WTC11 (cell line): ENCODE data around the gene ZNF625. TPM values are rescaled to one million over a fixed set of nuclear protein-coding genes. Genes with fewer than 3 reads are reported as not detected.

Source experiments
- ATAC-seq: fragments of 200-7000 bp; cut with Tn5 transposase; 2 replicates; pipeline ENCODE4 v1.10.0; 2021; ENCODE audit warnings: mild to moderate bottlenecking, moderate library complexity
- CTCF ChIA-PET: fragments of 300-600 bp; sonication (Branson Sonifier 250); formaldehyde crosslinking; loops from one replicate; lab custom pipeline; 2021; ENCODE audit warnings: antibody characterized with exemption; lab: Charles Lee
- POLR2A ChIA-PET: fragments of 350-600 bp; sonication (Branson Sonifier 250); formaldehyde crosslinking; loops from one replicate; lab custom pipeline; 2021; ENCODE audit warnings: antibody characterized with exemption; lab: Charles Lee
- DNase-seq: peaks from one replicate; pipeline ENCODE4 v3.0.0; 2021; ENCODE audit warnings: low spot score
- H3K27ac Mint-ChIP-seq: 2 replicates; pipeline ENCODE4 v1.8.0; 2021; ENCODE audit warnings: mixed read lengths
- H3K27me3 Mint-ChIP-seq: 2 replicates; pipeline ENCODE4 v1.8.0; 2021; ENCODE audit warnings: low read depth, mild to moderate bottlenecking, moderate library complexity, mixed read lengths
- H3K36me3 Mint-ChIP-seq: 2 replicates; pipeline ENCODE4 v1.8.0; 2021; ENCODE audit warnings: mixed read lengths
- H3K4me1 Mint-ChIP-seq: 2 replicates; pipeline ENCODE4 v1.8.0; 2022; ENCODE audit warnings: mixed read lengths
- H3K4me3 Mint-ChIP-seq: 2 replicates; pipeline ENCODE4 v1.8.0; 2021; ENCODE audit warnings: mild to moderate bottlenecking, moderate library complexity, mixed read lengths
- H3K9me3 Mint-ChIP-seq: 2 replicates; pipeline ENCODE4 v1.8.0; 2021; ENCODE audit warnings: mixed read lengths
- CDX4 ChIP-seq: fragments of 250-450 bp; sonication (Bioruptor Pico); IDR thresholded peaks from 2 replicates; pipeline ENCODE4 v1.9.0; 2021; ENCODE audit warnings: moderate library complexity, mild to moderate bottlenecking, inconsistent platforms, borderline replicate concordance
- CREM ChIP-seq: sonication (generic); formaldehyde crosslinking; IDR thresholded peaks from 2 replicates; pipeline ENCODE4 v1.8.1; 2022; ENCODE audit warnings: mild to moderate bottlenecking, missing genetic modification reagents, moderate library complexity
- ETV6 ChIP-seq: sonication (generic); formaldehyde crosslinking; IDR thresholded peaks from 2 replicates; pipeline ENCODE4 v1.8.1; 2022; ENCODE audit warnings: mild to moderate bottlenecking, missing genetic modification reagents
- FOXP4 ChIP-seq: sonication (generic); formaldehyde crosslinking; IDR thresholded peaks from 2 replicates; pipeline ENCODE4 v1.8.0; 2022; ENCODE audit warnings: mild to moderate bottlenecking, missing genetic modification reagents
- GRHL2 ChIP-seq: fragments of 250-450 bp; sonication (Bioruptor Pico); IDR thresholded peaks from 2 replicates; pipeline ENCODE4 v1.8.0; 2022; ENCODE audit warnings: mild to moderate bottlenecking, moderate library complexity; ENCODE audit not compliant: insufficient replicate concordance, severe bottlenecking
- GTF2I ChIP-seq: fragments of 250-450 bp; sonication (Bioruptor Pico); conservative IDR thresholded peaks from 2 replicates; pipeline ENCODE4 v1.4.0; 2021; ENCODE audit warnings: mild to moderate bottlenecking
- JAZF1 ChIP-seq: fragments of 250-450 bp; sonication (Bioruptor Pico); IDR thresholded peaks from 2 replicates; pipeline ENCODE4 v1.9.0; 2021; ENCODE audit warnings: moderate library complexity, mild to moderate bottlenecking, inconsistent platforms
- NFE2L1 ChIP-seq: sonication (generic); formaldehyde crosslinking; IDR thresholded peaks from 2 replicates; pipeline ENCODE4 v1.8.1; 2023; ENCODE audit warnings: missing genetic modification reagents
- RELA ChIP-seq: sonication (generic); formaldehyde crosslinking; IDR thresholded peaks from 2 replicates; pipeline ENCODE4 v1.8.1; 2022; ENCODE audit warnings: missing genetic modification reagents, mild to moderate bottlenecking, borderline replicate concordance
- TEAD4 ChIP-seq: sonication (generic); formaldehyde crosslinking; IDR thresholded peaks from 2 replicates; pipeline ENCODE4 v1.8.0; 2022; ENCODE audit warnings: mild to moderate bottlenecking, missing genetic modification reagents
- ZNF232 ChIP-seq: sonication (generic); formaldehyde crosslinking; IDR thresholded peaks from 2 replicates; pipeline ENCODE4 v1.8.0; 2022; ENCODE audit warnings: mild to moderate bottlenecking, missing genetic modification reagents
- total RNA-seq: library from RNA; stranded (reverse); gene quantifications from 3 replicates; pipeline ENCODE4 v1.2.3, GENCODE V29; 2021
- TF ChIP-seq, protein P1 (sequence below): sonication (generic); formaldehyde crosslinking; IDR thresholded peaks from 2 replicates; pipeline ENCODE4 v1.8.1; 2022; ENCODE audit warnings: mild to moderate bottlenecking, missing genetic modification reagents, moderate library complexity, borderline replicate concordance
- TF ChIP-seq, protein P2 (sequence below): sonication (generic); formaldehyde crosslinking; IDR thresholded peaks from 2 replicates; pipeline ENCODE4 v1.8.1; 2023; ENCODE audit warnings: mild to moderate bottlenecking, missing genetic modification reagents, moderate library complexity
- TF ChIP-seq, protein P3 (sequence below): sonication (generic); formaldehyde crosslinking; conservative IDR thresholded peaks from 2 replicates; pipeline ENCODE4 v1.8.1; 2022; ENCODE audit warnings: mild to moderate bottlenecking, missing genetic modification reagents
- TF ChIP-seq, protein P4 (sequence below): sonication (generic); formaldehyde crosslinking; IDR thresholded peaks from 2 replicates; pipeline ENCODE4 v1.8.1; 2023; ENCODE audit warnings: mild to moderate bottlenecking, missing genetic modification reagents, moderate library complexity
- TF ChIP-seq, protein P5 (sequence below): sonication (generic); formaldehyde crosslinking; IDR thresholded peaks from 2 replicates; pipeline ENCODE4 v1.8.1; 2022; ENCODE audit warnings: mild to moderate bottlenecking, moderate library complexity, missing genetic modification reagents

ZNF625 gene
- total RNA-seq, 1 experiment from 2014 or later = 24.5 TPM

DNA sequence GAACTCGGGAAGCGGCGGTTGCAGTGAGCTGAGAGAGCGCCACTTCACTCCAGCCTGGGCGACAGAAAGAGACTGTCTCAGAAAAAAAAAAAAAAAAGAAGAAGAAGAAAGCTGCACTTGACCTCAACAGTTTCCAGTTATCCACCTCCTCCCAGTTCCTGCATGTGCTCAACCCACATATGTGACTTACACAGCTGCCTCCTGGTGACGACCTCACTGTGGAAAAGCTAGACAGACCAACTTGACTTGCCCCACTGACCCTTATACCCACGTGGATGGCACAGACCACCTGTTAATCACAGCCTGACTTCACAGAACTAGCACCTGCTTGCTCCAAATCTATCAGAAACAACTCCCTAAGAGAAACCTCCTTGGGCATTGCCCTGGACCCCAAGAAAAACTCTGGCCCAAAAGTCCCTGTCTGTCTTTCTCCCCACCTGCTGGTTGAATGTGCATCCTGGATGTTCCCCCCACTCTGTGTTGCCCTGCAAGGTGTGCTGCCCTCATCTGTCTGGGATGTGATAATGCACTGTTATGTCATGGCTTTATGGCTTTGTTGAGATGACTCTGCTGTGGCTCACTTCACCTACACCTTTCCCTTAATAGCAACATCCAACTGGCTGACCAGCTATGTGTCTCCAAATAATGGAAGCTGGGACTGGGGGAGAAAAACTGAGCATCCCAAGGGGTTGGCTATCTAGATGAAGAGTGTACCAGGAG lies 19.2 kb downstream of the ZNF625 start (continued):
- TF ChIP-seq FOXP4 (CRISPR knock-in tag) = no peak

DNA sequence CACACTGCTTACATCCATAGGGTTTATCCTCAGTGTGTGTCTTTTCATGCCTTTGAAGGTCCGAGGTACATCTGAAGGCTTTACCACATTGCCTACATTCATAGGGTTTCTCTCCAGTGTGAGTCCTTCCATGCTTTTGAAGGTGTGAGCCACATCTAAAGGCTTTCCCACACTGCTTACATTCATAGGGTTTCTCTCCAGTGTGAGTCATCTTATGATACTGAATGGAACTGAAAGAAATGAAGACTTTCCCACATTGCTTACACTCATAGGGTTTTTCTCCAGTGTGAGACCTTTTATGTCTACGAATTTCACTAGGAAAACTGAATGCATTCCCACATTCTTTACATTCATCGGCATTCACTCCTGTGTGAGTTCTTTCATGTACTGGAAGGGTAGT lies 23.5 kb downstream of the ZNF625 start:
- no peak for TF ChIP-seq TEAD4 (CRISPR knock-in tag)
- TF ChIP-seq, protein P1, sequence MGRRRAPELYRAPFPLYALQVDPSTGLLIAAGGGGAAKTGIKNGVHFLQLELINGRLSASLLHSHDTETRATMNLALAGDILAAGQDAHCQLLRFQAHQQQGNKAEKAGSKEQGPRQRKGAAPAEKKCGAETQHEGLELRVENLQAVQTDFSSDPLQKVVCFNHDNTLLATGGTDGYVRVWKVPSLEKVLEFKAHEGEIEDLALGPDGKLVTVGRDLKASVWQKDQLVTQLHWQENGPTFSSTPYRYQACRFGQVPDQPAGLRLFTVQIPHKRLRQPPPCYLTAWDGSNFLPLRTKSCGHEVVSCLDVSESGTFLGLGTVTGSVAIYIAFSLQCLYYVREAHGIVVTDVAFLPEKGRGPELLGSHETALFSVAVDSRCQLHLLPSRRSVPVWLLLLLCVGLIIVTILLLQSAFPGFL (CRISPR knock-in tag) = no peak
- no peak for TF ChIP-seq ETV6 (CRISPR knock-in tag)
- TF ChIP-seq ZNF232 = no peak
- no peak for TF ChIP-seq JAZF1 (CRISPR knock-in tag)
- no peak for TF ChIP-seq RELA (CRISPR knock-in tag)
- no peak for TF ChIP-seq GRHL2 (CRISPR knock-in tag)
- TF ChIP-seq, protein P2, sequence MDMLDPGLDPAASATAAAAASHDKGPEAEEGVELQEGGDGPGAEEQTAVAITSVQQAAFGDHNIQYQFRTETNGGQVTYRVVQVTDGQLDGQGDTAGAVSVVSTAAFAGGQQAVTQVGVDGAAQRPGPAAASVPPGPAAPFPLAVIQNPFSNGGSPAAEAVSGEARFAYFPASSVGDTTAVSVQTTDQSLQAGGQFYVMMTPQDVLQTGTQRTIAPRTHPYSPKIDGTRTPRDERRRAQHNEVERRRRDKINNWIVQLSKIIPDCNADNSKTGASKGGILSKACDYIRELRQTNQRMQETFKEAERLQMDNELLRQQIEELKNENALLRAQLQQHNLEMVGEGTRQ = no peak
- TF ChIP-seq, protein P3, sequence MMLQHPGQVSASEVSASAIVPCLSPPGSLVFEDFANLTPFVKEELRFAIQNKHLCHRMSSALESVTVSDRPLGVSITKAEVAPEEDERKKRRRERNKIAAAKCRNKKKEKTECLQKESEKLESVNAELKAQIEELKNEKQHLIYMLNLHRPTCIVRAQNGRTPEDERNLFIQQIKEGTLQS (CRISPR knock-in tag) = no peak
- TF ChIP-seq, protein P4, sequence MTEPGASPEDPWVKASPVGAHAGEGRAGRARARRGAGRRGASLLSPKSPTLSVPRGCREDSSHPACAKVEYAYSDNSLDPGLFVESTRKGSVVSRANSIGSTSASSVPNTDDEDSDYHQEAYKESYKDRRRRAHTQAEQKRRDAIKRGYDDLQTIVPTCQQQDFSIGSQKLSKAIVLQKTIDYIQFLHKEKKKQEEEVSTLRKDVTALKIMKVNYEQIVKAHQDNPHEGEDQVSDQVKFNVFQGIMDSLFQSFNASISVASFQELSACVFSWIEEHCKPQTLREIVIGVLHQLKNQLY (CRISPR knock-in tag) = no peak
- TF ChIP-seq CREM = no peak
- no peak for TF ChIP-seq CDX4 (CRISPR knock-in tag)
- TF ChIP-seq GTF2I (CRISPR knock-in tag) = no peak
- TF ChIP-seq, protein P5, sequence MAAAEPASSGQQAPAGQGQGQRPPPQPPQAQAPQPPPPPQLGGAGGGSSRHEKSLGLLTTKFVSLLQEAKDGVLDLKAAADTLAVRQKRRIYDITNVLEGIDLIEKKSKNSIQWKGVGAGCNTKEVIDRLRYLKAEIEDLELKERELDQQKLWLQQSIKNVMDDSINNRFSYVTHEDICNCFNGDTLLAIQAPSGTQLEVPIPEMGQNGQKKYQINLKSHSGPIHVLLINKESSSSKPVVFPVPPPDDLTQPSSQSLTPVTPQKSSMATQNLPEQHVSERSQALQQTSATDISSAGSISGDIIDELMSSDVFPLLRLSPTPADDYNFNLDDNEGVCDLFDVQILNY = no peak
- TF ChIP-seq NFE2L1 (CRISPR knock-in tag) = no peak
- no peak for DNase-seq
- no peak overlapping the region for H3K4me3 Mint-ChIP-seq
- no peak for ATAC-seq
- H3K27me3 Mint-ChIP-seq = peaks cover 7% of the 10 kb centered on the region
- no peak overlapping the region for H3K27ac Mint-ChIP-seq
- POLR2A ChIA-PET = interaction anchor here (0.5 kb wide), 1 partner anchor 16 kb away, joined by 3 read pairs; no protein-coding TSS in a partner anchor
- H3K9me3 Mint-ChIP-seq = peaks cover 48% of the 10 kb centered on the region
- CTCF ChIA-PET = no interaction called here
- H3K36me3 Mint-ChIP-seq = peaks cover 77% of the 10 kb centered on the region
- peaks cover 8% of the 10 kb centered on the region for H3K4me1 Mint-ChIP-seq
